HG02588 (cell line): Measurements from ENCODE around the gene SLC8A1.

Source experiments
- ATAC-seq: cut with Tn5 transposase; IDR thresholded peaks from one replicate; pipeline ENCODE4 v1.9.1; 2021; ENCODE audit warnings: mild to moderate bottlenecking, moderate library complexity; ENCODE audit not compliant: unreplicated experiment

Gene SLC8A1

DNA sequence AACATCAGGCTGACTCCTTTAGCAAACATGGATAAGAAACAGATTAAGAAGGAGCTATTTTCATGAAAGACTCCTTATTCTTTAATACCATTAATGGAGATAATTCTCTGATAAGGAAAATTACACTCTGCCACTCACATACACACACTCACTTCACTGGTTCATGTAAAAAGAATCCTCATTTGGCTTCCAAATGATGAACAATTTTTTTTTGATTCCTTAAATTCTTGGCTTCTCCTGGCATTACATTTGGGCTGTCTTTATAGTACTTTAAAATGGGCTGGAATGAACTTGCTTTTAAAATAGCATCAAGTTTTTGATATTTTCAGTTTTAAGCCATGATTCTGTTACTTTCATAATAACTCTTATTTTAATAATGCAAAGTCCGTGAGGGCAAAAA, 328.6 kb downstream of the SLC8A1 start:
- no peak for ATAC-seq

DNA sequence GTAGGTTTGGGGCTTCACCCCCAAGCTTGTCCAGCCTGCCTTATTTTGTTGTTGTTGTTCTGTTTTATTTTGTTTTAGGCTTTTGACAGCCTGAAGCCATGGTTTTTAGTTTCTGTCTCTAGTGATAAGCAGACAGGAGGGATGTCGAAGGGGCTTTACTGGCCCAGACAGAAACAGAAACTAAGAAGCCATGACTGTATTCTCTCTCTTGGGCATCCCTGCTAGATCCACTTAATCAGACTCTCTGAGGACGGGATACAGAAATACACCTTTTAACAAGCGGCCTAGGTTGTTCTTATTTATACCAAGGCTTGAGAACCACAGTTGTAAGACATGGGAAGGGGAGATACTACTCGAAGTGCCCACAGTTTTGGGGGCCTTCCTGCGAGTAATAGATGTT, 330.9 kb downstream of the SLC8A1 start:
- ATAC-seq, result no peak

DNA sequence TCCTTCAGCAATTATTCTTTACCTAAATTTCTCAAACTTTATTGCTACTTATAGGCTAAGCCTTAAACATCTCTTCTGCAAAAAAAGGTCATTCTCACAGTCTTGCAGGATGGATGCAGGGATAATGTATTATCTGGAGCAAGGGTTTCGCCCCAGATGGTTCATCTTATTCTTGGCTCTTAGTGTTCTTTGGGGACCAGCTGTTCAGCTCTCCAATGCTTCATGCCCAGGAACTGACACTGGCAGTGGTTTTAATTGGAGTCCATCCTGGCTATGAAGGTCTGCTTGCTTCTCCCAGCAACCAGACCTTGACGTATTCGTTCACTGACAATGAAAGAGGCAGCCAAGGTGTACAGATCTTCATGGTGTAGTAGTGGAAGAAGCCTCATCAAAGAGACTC, 331.9 kb downstream of the SLC8A1 start:
- no peak for ATAC-seq

DNA sequence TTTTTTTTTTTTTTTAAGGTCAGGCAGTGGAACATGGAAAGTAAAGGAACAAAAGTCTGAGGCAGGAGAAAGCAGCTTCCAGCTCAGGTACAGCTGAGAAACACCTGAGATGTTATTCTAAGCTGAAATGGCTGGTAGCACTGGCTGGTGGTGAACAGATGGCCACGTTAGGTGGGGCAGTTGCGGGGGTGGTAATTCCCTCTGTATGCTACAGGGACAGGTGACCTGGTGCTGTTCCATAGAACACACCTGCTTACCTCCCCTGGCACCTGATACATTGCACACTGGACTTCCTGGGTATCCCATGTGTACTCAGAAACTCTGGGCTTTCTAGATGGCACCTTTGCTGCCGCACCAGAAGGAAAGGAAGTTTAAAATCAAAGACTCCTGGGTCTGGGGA, 333.3 kb downstream of the SLC8A1 start:
- no peak for ATAC-seq

DNA sequence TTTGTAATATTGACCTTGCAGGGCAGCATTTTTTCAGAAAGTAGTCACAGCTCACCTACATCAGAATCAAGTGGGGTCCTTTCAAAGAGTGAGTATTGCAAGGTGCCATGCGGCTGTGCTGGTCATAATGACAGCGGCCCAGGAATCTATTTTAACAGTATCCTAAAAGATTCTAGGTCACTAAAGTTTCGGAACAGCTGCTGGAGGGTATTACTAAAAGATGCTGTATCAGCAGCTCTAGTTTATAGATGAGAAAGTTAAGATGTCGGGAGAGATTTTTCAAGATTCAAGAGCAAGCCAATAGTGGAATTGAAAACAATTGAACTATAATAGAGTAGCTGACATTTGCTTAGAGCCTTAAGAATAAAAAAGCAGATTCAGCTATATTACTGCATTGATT, 336.0 kb downstream of the SLC8A1 start:
- ATAC-seq, result no peak

DNA sequence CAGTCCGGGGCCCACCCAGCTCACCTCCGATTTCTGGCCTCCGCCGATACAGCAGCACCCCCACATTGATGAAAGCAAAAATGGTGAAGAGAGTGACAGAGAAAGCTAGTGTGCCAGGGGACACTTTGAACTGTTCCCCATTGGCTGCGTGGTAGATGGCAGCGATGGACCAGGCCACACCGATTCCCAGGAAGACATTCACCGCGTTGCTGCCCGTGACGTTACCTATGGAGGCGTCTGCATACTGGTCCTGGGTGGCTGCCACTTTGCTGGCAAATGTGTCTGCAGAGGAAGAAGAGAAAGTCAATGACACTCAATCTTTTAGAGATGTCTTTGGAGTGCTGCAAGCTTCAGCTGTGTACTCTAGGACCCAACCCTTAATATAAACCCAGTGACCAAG, 336.5 kb downstream of the SLC8A1 start:
- ATAC-seq, result no peak

DNA sequence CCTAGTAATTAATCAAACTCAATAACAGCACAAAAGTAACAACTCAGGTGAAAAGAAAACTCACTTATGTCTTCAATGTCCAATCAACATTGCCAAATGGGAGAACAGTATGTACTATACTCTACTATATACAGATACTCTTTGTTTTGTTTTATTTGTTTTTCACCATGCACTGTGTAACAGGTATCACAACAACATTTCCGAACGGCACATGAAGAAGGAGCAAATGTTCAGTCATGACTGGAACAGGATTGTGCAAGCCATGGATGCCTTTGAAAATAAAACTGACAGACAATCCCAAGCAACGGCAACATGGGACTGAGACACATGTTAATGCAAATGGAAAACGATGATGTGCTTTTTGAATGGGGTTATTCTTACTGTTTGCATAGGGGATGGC, 337.9 kb downstream of the SLC8A1 start:
- ATAC-seq, result no peak

DNA sequence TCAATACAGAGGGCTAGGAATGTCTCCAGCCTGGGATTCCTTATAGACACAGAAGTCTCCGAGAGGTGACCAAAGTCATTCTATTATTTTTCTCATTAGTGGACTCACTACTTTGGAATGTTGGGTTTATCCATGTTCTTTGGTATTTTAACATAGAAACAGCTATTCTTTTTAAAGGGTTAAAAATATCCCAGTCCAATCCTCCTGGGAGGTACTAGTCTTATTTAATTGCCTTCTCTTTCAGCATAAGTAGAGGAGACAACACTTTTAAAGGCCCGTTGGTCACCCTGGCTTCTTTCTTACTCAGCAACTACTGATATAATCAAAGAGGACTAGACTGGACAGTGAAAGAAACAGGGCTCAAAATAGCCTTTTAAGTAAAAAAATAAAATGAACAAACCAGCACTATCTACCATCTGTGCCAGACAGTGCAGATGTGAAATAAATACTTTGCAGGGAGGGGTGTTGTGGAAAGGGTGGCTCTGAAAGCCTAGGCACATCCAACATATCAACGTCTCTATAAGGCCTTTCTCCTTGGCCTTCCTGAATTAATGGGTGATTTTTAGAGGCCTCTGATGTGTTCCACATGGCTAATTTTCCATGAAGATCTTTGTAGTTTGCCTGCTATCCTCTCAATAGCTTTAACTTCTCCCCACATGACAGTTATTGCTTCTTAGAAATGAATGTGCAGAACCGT, 338.5 kb downstream of the SLC8A1 start:
- no peak for ATAC-seq

DNA sequence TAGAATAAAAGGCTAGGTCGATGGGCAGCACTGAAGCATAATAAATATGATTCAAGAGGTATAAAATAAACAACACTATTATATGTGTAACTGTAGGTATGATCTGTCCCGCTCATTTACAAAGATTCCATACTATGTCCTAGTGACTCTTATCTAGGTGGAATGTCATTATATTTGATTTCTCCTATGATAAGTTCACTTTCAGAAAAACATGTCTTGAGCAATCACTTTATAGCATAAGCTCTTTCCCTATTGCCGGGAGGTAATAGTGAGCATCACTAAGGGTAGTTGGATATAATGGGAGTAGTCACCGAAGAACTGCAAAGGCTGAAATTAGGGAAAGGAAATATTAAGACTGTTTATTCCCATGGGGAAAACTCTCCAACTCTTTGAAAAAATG, 342.5 kb downstream of the SLC8A1 start:
- no peak for ATAC-seq

DNA sequence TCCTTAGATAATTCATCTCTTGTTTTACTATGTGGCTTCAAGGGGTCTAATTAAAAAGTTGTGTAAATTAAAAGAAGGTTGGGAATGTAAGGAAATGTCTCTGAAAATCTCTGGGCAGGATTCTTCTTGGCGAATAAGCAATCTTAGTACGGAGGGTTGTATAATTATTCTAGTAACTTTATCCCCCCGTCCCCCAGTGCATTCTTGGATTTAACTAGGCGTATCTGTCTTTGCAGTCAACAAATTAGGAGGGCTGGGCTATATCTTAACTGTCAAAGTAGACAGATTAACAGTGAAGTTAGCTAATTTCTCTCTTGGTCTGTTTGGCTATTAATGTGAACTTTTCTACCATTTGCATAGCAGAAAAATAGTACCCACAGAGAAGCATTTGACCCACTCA, 343.0 kb downstream of the SLC8A1 start:
- ATAC-seq, result no peak

DNA sequence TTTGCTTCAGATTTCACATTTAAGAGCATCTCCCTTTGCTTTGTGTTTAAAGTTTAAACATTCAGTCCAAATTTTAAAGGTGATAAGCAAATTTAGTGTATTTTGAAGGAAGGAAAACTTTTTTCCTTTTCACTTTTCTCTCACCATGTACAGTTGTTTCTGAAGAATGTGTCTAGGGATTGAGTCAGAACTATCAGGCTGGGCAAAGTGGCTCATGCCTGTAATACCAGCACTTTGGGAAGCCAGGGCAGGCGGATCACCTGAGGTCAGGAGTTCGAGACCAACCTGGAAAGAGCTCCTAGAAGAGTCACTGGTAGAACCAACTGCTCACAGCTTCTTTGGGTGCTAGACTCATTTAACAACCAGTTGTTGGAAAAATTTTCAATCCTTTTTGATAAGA, 345.8 kb downstream of the SLC8A1 start:
- no peak for ATAC-seq

DNA sequence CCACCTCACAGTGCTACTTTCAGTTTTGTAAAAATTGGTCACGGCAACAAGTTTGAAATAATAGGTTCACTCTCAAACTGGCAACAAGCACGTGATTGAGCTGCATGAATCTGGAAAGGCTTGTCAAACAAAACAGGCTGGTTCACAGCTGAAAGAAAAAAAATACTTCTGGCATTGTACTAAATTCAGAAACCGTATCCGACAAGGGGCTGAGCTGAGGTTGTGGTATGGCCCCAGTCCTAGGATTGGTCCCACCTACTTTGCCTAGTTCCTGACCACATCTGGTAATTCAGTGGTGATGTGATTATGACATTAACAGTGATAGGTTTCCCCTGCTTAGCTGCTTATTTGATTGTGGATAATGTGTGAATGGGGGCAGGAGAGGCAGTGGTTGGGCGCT, 346.3 kb downstream of the SLC8A1 start:
- ATAC-seq, result no peak

DNA sequence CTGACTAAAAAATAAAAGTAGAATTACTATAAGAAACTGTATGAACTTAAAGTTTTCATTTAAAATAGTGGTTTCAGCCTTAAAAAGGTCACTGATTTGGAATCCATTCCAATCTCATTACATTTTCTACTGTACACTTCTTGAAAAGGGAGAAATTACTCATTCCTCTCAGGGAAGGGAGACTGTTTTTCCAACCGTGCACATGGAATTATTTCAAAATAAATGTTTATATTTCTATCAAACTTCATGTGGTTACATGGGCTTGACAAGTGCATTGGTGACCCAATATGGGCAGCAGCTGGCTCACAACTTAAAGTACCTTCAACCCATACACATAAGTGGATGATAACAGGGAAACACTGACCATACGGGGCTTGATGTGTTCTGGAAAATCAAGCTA, 348.3 kb downstream of the SLC8A1 start:
- no peak for ATAC-seq

DNA sequence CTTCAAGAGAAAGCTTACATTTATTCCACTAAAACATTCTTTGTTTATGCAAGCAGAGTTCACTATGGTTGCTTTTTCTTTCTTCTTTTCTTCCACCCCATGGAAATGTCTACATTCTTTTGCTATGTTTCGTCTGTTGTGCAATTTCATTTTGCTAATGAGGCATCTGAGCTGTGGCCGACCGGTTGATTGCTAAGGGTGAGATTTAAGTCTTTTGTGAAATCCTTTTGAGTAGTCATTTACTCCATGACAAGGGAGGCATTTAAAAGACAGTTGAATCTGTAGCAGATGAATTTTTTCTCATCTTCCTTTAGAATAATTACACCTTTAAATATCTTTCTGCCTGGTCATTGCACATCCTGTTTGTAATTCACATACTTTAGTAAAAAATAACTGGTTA, 348.7 kb downstream of the SLC8A1 start:
- ATAC-seq, result no peak

DNA sequence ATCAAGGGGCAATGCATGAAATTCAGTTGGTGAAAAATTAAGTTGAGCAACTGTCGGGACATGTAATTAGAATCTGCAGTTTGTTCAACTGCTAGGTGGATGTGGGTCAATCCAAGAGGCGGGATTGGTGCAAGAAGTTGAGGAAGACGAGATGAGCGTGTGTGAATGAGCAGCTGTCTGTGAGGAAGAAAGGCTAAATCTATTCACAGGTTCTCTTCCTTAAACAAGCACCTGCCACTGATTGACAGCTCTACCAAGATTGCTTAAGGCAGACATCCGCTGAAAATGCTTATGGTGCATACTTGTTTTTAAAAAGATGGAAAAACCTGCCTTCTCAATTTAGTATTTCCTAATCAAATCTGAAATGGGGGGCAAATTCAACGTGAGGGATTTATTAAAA, 349.4 kb downstream of the SLC8A1 start:
- ATAC-seq, result no peak

DNA sequence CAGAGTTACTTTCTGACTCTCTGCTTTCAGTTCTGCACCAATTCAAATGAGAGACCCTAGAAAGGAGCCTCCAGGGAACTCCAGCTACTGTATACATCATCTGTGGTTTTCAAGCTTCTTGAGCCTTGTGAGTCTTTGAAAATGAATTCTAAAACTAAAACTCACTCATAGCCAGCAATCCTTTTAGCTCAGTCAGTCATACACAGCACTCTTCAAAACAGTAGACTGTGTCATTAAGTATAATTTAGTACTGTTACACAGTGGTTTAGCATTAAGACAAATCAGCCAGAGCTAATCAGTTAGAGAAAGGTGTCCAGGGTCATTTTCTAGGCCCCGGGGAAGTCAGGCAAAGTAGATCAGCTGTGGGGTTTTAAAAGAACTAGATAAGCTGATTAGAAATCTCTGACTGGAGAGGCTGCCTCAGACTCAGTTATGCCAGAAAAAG, 350.7 kb downstream of the SLC8A1 start:
- peak; percentile 75 for ATAC-seq

DNA sequence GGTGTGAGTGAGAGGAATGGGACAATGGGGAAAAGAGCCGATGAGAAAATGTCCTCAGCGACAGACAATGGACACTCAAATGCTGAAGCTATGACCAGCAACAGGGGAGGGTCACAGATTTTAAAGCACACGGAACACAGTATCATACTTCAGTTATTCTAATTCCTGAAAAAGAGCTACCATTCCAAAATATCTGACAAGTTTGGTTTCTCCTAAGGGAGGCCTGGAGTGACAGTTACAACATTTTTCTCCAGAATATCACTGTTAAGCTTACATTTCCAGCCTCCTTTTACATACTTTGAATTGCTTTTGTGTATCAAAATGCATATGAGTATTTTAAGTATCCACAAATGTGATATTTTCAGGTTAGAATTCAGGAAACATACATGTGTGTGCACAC, 351.2 kb downstream of the SLC8A1 start:
- ATAC-seq, result no peak

DNA sequence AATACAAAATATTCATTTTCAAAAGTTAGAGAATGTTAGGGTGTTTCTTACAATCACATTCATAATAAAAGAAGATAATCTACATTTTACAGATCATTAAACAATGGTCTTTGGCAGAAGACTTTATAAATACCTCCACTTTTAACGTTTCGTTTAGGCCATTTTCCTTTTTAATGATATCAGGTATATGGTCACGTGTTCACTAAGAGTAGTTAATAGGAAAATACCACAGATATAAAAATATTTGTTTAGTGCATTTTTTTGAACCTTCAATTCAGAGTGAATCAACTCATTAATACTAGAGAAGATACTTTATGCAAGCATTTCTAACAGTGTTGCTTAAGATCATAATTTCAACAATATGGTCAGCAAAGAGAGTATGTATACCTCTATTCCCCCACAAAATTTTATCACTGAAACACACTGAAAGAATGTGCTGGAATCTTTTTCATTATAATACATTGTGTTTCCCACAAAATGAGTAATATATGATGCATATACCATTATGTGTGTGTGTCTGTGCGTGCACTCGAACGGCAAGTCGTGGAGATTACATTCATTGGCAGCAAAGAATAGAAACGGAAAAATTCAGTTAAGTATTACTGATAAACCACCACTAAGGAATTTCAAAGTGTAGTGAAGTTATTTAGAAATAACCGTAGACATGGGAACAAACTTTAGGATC, 353.0 kb downstream of the SLC8A1 start:
- ATAC-seq, result no peak

DNA sequence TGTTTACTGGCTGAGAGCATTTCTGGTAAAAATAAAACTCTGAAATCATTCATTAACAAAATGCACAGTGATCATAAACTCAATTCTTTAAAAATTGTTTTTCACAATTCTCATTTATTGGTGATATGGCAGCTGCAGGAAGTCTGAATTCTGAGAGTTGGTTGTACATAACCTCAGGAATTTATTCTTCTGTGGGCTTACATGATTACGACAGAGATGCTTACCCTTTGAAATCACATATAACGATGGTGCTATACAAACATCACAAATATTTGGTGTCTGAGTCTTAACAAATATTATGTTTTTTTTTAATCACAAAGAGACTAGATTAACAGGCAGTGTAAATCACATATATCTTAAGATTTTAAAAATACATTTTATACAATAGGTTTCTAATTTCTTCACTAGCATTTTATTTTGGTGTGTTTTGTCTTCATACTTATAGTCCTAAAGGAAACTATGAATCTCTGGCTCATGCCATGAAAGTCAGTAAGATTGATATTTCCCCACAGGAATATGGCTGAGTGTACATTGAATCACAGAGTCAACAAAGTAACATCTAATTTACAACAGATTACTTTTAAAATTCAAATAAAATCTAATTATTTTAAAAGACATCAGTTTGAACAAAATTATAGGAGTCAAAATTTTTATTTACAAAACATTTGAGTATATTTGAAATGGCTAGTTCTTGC, 354.1 kb downstream of the SLC8A1 start:
- no peak for ATAC-seq

DNA sequence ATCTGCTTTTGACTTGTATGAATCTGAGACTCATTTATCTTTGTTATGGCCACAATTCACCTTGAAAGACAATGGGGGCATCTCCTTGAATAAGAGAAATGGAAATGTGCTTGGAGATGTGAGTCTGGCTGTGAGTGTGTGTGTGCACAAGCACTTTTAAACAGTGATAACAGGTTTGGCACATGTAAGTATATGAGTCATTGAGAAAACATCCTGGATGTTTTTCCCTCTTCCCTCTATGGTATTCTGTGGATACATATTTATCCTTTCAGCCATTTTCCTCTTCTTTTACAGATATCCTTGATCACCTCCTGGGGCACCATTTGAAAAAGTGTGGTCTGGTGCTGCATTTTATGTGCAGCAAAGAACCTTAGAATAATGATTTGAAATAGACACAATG, 355.5 kb downstream of the SLC8A1 start:
- ATAC-seq, result no peak

DNA sequence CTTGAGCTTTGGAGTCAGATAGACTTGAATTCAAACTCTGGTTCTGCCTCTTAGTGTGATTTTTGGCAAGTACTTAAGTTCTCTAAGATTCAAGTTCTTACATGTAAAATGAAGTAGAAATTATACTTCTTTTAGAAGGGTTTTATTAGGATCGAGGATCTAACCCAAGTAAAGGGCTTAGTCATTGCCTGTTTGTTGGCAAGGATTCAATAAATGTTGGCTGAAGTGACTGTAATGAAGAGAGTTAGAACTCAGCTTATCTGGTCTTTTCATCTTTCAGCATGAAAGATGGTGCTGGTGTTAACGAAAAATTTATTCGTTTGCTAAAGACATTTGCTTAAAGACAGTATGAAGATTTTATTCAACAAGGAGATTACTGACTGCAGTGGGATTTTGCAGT, 356.9 kb downstream of the SLC8A1 start:
- ATAC-seq, result no peak

DNA sequence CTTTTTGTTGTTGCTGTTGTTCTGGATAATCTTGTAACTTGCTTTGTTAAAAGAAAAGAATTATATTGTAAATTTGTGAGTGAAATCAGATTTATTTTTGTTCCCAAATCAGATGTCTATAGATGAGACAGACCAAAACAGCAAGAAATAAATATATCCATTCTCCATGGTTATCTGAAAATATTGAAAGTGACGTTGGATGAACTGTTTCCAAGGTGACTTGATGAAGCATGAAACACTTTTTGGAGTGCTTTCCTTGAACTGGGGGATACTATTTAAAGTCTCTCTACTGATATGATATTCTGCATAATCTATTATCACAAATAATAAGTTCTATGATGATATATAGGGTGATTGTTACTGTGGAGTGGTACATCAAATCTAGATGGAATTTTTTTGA, 357.4 kb downstream of the SLC8A1 start:
- no peak for ATAC-seq
